Stomach (tissue), 4 donors: ENCODE measurements around the gene CCDC178.

Experiments used
- CTCF ChIP-seq, 7 experiments: fragments of 450-650 bp in 4 of 7; fragments of 200-600 bp in 3 of 7; sonication (generic) in 3 of 7; IDR thresholded peaks; one replicate each; pipeline ENCODE4 v1.5.1; 2016 to 2019; ENCODE audit warnings: antibody characterized with exemption in 7 of 7, control low read depth in 2 of 7, mild to moderate bottlenecking in 1 of 7
- EP300 ChIP-seq: sonication (generic); formaldehyde crosslinking; IDR thresholded peaks from one replicate; pipeline ENCODE4 v1.6.1; 2017; ENCODE audit warnings: antibody characterized with exemption
- POLR2AphosphoS5 ChIP-seq, 3 donors: sonication (generic); formaldehyde crosslinking; IDR thresholded peaks; one replicate each; pipeline ENCODE4 v1.6.1; 2016; ENCODE audit warnings: antibody characterized with exemption in 3 of 3

DNA sequence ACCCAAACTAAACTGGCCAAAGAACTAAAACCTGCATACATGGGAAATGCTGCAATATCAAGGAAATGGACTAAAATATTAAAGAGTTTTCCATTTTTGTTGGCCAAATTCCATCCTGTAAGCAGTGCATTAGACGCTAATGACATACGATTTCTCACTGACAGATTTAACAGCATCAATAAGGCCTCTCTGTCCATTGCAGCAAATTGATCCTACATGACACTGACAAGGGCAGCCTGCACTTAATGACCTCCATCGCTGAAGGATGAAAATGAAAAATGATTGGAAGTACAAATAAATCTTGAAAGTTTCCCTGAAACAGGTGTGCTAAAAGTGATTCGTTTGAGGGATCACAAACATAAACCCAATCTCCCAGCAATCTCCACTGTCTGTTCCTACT lies 350.1 kb downstream of the CCDC178 start:
- TF ChIP-seq POLR2AphosphoS5 (IDR thresholded peaks at IDR 0.05) (no peak), CTCF (IDR thresholded peaks at IDR 0.05) (no peak), EP300 (no peak)
